8988T (cell line): Measurements from ENCODE around the gene PDE2A.

ENCODE experiments used
- DNase-seq: peaks from one replicate; pipeline ENCODE4 v3.0.0; 2011

PDE2A gene

GRCh38 chr11:72634016-72634415 is 40.2 kb downstream of the PDE2A start:
- DNase-seq = no peak

- no peak for DNase-seq
Measured at GRCh38 chr11:72633068-72633467, 41.2 kb downstream of the PDE2A start.

GRCh38 chr11:72631806-72632731 is 42.2 kb downstream of the PDE2A start:
- DNase-seq = no peak

- no peak for DNase-seq
Measured at GRCh38 chr11:72630104-72630852, 43.9 kb downstream of the PDE2A start.

- no peak for DNase-seq
Measured at GRCh38 chr11:72629266-72629665, 45.0 kb downstream of the PDE2A start.

- no peak for DNase-seq
Measured at GRCh38 chr11:72627594-72628281, 46.5 kb downstream of the PDE2A start.

GRCh38 chr11:72626414-72626936 is 47.7 kb downstream of the PDE2A start:
- DNase-seq = no peak

- no peak for DNase-seq
Measured at GRCh38 chr11:72625691-72626413, 48.4 kb downstream of the PDE2A start.

- no peak for DNase-seq
Measured at GRCh38 chr11:72624496-72625201, 49.6 kb downstream of the PDE2A start.

- no peak for DNase-seq
Measured at GRCh38 chr11:72623052-72623451, 51.2 kb downstream of the PDE2A start.

GRCh38 chr11:72621008-72621610 is 53.1 kb downstream of the PDE2A start:
- DNase-seq = no peak

GRCh38 chr11:72618803-72619202 is 55.4 kb downstream of the PDE2A start:
- DNase-seq = no peak

GRCh38 chr11:72617080-72617762 is 57.0 kb downstream of the PDE2A start:
- no peak for DNase-seq

- DNase-seq = no peak
Measured at GRCh38 chr11:72616655-72617054, 57.6 kb downstream of the PDE2A start.

GRCh38 chr11:72615329-72615728 is 58.9 kb downstream of the PDE2A start:
- no peak for DNase-seq

GRCh38 chr11:72614381-72614780 is 59.8 kb downstream of the PDE2A start:
- DNase-seq = no peak

- DNase-seq = no peak
Measured at GRCh38 chr11:72613977-72614376, 60.2 kb downstream of the PDE2A start.

GRCh38 chr11:72613450-72613849 is 60.8 kb downstream of the PDE2A start:
- no peak for DNase-seq

- no peak for DNase-seq
Measured at GRCh38 chr11:72609476-72609875, 64.7 kb downstream of the PDE2A start.

- DNase-seq = no peak
Measured at GRCh38 chr11:72609045-72609444, 65.2 kb downstream of the PDE2A start.

- no peak for DNase-seq
Measured at GRCh38 chr11:72607496-72607895, 66.7 kb downstream of the PDE2A start.
